Spleen (tissue), 7 donors: ENCODE data around the gene TAF5.

Experiments
- POLR2A ChIP-seq, 3 donors: fragments of 450-650 bp; IDR thresholded peaks; one replicate each; pipeline ENCODE4 v1.5.1; 2017; ENCODE audit warnings: antibody characterized with exemption in 3 of 3, mild to moderate bottlenecking in 1 of 3
- POLR2AphosphoS5 ChIP-seq, 3 donors: sonication (generic); formaldehyde crosslinking; IDR thresholded peaks; one replicate each; pipeline ENCODE4 v1.5.1; 2017; ENCODE audit warnings: antibody characterized with exemption in 3 of 3
- TF ChIP-seq, protein P1 (sequence below), 11 experiments: fragments of 200-600 bp in 7 of 11; fragments of 450-650 bp in 4 of 11; sonication (generic) in 4 of 11; IDR thresholded peaks in 8 of 11; conservative IDR thresholded peaks in 3 of 11; 1 replicate in 7 of 11; 2 replicates in 4 of 11; pipeline versions ENCODE4 v1.4.0 to v1.8.0; 2016 to 2021; ENCODE audit warnings: antibody characterized with exemption in 11 of 11, inconsistent platforms in 4 of 11, mild to moderate bottlenecking in 1 of 11
- donor health status: DM: no; HTN: no; CAD: no; lungs with moderate emphysema.
- donor health status: DM: no; HTN: no; CAD: no.
- donor health status: DM: no; HTN: no; CAD: no.

DNA sequence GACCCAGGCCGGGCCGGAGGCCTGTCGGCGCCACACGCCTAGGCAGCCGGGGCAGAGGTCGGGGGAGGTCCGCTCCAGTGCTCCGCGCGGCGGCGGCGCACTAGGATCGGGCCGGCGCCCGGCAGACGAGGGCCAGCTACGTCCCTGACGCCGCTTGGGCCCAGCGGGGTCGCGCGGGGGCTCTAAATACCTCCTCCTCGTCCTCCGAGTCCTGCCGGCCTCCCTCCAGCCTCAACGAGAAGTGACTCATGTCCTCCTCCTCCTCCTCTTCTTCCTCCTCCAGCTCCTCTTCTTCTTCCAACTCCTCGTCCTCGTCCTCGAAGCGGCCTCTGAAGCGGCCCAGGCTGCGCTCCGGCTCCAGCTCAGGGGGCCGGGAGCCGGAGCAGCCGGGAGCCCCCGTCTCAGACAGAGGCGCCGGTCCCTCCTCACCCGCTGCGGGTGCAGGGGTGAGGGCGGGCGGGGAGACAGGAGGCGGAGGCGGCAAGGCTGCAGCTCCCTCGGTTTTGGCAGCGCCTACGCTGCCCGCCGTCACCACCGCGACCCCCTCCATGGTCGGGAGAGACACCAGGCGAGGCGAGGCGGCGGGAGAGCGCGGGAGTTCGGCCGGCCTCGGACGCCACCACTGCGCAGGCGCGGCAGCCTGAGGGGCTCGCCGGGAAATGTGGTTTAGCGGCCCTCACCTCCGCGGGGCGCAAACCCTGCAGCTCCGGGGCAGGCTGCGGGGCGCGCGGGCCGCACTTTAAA is 17.1 kb upstream of the TAF5 start, which contains the start of gene PCGF6:
- TF ChIP-seq, protein P1, sequence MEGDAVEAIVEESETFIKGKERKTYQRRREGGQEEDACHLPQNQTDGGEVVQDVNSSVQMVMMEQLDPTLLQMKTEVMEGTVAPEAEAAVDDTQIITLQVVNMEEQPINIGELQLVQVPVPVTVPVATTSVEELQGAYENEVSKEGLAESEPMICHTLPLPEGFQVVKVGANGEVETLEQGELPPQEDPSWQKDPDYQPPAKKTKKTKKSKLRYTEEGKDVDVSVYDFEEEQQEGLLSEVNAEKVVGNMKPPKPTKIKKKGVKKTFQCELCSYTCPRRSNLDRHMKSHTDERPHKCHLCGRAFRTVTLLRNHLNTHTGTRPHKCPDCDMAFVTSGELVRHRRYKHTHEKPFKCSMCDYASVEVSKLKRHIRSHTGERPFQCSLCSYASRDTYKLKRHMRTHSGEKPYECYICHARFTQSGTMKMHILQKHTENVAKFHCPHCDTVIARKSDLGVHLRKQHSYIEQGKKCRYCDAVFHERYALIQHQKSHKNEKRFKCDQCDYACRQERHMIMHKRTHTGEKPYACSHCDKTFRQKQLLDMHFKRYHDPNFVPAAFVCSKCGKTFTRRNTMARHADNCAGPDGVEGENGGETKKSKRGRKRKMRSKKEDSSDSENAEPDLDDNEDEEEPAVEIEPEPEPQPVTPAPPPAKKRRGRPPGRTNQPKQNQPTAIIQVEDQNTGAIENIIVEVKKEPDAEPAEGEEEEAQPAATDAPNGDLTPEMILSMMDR (IDR thresholded peaks at IDR 0.05 in 8 of 11, conservative IDR thresholded peaks at IDR 0.05 in 3 of 11): no peak
- TF ChIP-seq POLR2A (IDR thresholded peaks at IDR 0.05) (no peak), POLR2AphosphoS5 (IDR thresholded peaks at IDR 0.05) (peak; percentile 60 to 81 (median 76))
